Prostate gland (tissue), 2 donors: Measurements from ENCODE around the gene PITPNB. TPM values are rescaled to one million over a fixed set of nuclear protein-coding genes. Genes with fewer than 3 reads are reported as not detected.
A peak's percentile ranks its signal among the peaks of the same experiment; 100 is the strongest.

ENCODE experiments used
- DNase-seq: peaks from one replicate; pipeline ENCODE4 v3.0.0-alpha.2; 2019; ENCODE audit warnings: low spot score
- H3K27ac ChIP-seq, 2 donors: fragments of 200-600 bp; sonication (generic); 2 replicates each; pipeline ENCODE4 v1.5.1; 2017 to 2019
- H3K27me3 ChIP-seq: fragments of 200-600 bp; sonication (generic); replicated peaks from 2 replicates; pipeline ENCODE4 v1.5.1; 2019; ENCODE audit not compliant: insufficient read depth
- H3K36me3 ChIP-seq, 2 donors: fragments of 200-600 bp; sonication (generic); 1 replicate in 1 of 2; 2 replicates in 1 of 2; pipeline versions ENCODE4 v1.5.1 to v1.8.1; 2017 to 2019
- H3K4me1 ChIP-seq: fragments of 200-600 bp; sonication (generic); replicated peaks from 2 replicates; pipeline ENCODE4 v1.5.1; 2019
- H3K4me3 ChIP-seq, 2 donors: fragments of 200-600 bp; sonication (generic); 2 replicates each; pipeline ENCODE4 v1.5.1; 2017 to 2019
- H3K9me3 ChIP-seq: fragments of 200-600 bp; sonication (generic); 2 replicates; pipeline ENCODE4 v1.5.1; 2017
- POLR2A ChIP-seq: fragments of 450-650 bp; IDR thresholded peaks from one replicate; pipeline ENCODE4 v1.6.1; 2016; ENCODE audit warnings: antibody characterized with exemption, mild to moderate bottlenecking
- POLR2AphosphoS5 ChIP-seq: sonication (generic); formaldehyde crosslinking; IDR thresholded peaks from one replicate; pipeline ENCODE4 v1.6.1; 2017; ENCODE audit warnings: antibody characterized with exemption
- WGBS: methylation state at CpG from one replicate; pipeline ENCODE4 v1.1.5; 2018; 5-methylcytosine and 5-hydroxymethylcytosine counted together
- intact Hi-C: fragments of 100-400 bp; cut with DNase I; formaldehyde crosslinking; loops from one replicate; pipeline ENCODE4 v1.14.2; 2022
- total RNA-seq, 2 donors: library from RNA; depleted of rRNA; stranded (reverse); fragments of >200 nt; gene quantifications; one replicate each; pipeline ENCODE4 v1.1.0, GENCODE V29; 2016
- TF ChIP-seq, protein P1 (sequence below), 4 experiments: fragments of 200-600 bp in 2 of 4; fragments of 450-650 bp in 2 of 4; sonication (generic) in 2 of 4; IDR thresholded peaks; 1 replicate in 3 of 4; 2 replicates in 1 of 4; pipeline ENCODE4 v1.5.1; 2016 to 2019; ENCODE audit warnings: antibody characterized with exemption in 4 of 4, mild to moderate bottlenecking in 2 of 4, moderate library complexity in 2 of 4

PITPNB gene
- total RNA-seq, 2 donors from 2014 or later, result 23.8 to 43.6 TPM

DNA sequence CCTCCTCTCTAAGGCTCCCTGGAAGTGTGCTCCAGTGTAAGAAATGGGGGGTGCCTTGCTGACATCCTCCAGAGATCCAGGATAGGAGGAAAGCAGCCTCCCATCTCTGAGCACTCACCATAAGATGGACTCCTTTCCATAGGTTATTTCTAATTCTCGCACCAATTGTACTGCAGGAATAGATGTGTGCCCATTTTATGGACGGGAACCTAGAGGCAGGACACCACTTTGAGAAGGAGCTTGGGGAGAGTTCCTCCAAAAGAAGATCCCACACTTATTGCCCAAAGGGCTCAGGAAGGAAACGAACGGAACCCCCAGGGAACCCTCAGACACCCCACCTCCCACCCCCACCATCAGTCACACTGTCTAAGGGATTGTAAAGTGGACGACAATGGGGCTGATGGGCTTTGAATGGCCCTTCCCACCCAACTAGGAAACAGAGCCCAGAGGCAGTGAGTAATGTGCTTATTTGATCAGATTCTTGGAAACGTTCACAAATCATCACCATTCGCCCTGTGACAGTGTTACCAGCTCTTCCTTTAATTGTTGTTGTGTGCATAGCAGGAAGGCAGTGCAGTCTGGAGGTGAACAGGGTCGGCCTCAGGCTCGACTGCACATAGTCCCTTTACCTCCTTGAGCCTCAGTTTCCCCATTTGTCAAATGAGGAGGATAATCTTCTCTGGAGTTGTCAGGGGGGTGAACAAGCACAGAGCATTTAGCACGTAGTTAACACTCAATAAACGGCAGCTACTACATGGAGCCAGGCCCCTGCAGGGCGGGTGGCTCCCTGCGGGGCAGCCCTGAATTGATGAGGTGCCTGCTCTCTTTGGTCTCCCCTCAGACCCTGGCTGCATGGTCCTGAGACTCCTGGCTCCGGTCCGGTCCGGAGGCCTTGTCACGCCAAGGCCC, 109.1 kb downstream of the PITPNB start:
- Histone ChIP-seq H3K4me3 (no peak overlapping the region), H3K27ac (peak overlapping the region in 1 of 2 donors; percentile 58), H3K4me1 (peaks cover 4% of the 10 kb centered on the region), H3K27me3 (no peaks in the 10 kb centered on the region), H3K36me3 (no peaks in the 10 kb centered on the region), H3K9me3 (no peaks in the 10 kb centered on the region)
- TF ChIP-seq POLR2AphosphoS5 (no peak), POLR2A (no peak)
- TF ChIP-seq, protein P1, sequence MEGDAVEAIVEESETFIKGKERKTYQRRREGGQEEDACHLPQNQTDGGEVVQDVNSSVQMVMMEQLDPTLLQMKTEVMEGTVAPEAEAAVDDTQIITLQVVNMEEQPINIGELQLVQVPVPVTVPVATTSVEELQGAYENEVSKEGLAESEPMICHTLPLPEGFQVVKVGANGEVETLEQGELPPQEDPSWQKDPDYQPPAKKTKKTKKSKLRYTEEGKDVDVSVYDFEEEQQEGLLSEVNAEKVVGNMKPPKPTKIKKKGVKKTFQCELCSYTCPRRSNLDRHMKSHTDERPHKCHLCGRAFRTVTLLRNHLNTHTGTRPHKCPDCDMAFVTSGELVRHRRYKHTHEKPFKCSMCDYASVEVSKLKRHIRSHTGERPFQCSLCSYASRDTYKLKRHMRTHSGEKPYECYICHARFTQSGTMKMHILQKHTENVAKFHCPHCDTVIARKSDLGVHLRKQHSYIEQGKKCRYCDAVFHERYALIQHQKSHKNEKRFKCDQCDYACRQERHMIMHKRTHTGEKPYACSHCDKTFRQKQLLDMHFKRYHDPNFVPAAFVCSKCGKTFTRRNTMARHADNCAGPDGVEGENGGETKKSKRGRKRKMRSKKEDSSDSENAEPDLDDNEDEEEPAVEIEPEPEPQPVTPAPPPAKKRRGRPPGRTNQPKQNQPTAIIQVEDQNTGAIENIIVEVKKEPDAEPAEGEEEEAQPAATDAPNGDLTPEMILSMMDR (IDR thresholded peaks at IDR 0.05), result no peak
- intact Hi-C loops, result loop anchor here (10.0 kb wide), 1 partner anchor 1135 kb away; no protein-coding TSS in a partner anchor
- WGBS, result 47% methylated on average over 17 of the region's 17 CpGs
- no peak for DNase-seq

DNA sequence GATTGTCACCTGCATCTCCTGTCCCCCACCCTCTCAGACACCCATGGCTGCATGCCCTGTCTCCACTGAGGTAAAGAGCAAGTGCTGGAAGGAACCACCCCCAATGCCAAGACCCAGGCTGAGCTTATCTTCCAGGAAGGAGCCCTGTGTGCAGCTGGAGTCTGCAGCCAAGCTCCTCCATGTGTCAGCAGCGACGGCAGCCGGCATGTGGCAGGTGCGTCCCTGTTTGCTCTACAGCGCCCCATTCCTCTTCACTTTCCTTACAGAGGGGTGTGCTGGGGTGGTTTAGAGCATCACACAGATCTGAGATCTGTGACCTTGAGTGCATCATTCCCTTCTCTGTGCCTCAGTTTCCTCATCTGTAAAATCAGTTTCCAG, 109.8 kb downstream of the PITPNB start:
- TF ChIP-seq POLR2A (no peak), POLR2AphosphoS5 (no peak)
- TF ChIP-seq, protein P1 (IDR thresholded peaks at IDR 0.05), result no peak
- 65% methylated on average over 5 of the region's 5 CpGs for WGBS
- peaks cover 4% of the 10 kb centered on the region for H3K4me1 ChIP-seq
- intact Hi-C loops, result loop anchor here (10.0 kb wide), 1 partner anchor 1134 kb away; no protein-coding TSS in a partner anchor
- H3K27me3 ChIP-seq, result no peaks in the 10 kb centered on the region
- no peaks in the 10 kb centered on the region for H3K9me3 ChIP-seq
- H3K27ac ChIP-seq, result no peak overlapping the region
- no peaks in the 10 kb centered on the region for H3K36me3 ChIP-seq
- no peak for DNase-seq
- H3K4me3 ChIP-seq, result no peak overlapping the region

DNA sequence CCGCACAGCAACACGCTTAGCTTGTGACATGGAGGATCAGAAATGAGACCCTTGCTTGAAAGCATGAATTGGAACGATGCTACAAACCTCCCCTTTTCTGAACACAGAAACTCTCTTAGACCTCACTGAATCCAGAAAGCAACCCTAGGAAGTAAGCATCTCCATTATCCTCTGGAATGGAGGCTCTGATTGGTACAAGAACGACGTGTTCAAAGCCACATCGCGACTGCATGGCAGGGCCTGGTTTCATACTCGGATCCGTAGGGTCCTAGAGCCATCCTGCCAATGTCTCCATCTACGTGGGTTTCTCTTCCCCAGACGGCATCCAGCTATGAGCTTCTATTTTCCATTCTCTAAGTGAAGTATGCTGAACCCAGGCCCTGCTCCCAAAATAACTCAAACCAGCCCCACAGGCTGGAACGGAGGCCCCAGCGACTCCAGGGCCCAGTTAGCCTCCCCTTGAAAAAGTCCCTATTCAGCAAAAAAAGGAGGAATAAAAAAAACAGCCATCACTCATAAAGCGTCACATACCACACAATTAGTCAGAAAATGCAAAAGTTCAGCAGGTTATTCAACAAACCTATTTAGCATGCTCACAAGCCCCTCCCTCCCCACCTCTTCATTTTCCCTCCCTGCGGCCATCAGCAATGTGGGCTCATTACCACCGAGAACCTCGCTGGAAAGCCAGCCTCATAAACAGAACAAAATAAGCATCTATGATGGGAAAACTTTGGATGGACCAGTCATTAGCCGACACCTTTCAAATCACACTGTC, 110.4 kb downstream of the PITPNB start:
- Histone ChIP-seq H3K4me3 (no peak overlapping the region), H3K36me3 (no peaks in the 10 kb centered on the region), H3K4me1 (peaks cover 4% of the 10 kb centered on the region), H3K9me3 (no peaks in the 10 kb centered on the region), H3K27me3 (no peaks in the 10 kb centered on the region), H3K27ac (no peak overlapping the region)
- 88% methylated on average over 18 of the region's 18 CpGs for WGBS
- TF ChIP-seq POLR2A (no peak), POLR2AphosphoS5 (no peak)
- TF ChIP-seq, protein P1 (IDR thresholded peaks at IDR 0.05), result no peak
- intact Hi-C loops, result loop anchor here (10.0 kb wide), 1 partner anchor 1134 kb away; no protein-coding TSS in a partner anchor
- DNase-seq, result no peak

DNA sequence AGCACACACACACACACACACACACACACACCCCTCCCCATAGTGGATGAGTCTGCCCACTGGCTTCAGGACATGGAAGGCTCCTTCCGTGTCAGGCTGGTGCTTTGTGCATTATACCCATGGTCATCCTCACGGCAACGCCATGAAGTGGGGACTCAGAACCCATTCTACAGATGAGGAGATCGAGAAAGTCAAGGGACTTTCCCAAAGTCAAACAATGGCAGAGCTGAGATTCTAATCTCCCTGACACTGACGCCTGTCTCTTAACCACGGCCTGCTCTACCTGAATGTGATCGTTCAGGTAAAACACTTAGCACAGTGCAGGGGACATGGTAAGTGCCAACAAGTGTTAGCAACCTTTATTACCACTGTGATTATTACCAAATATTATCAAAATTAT, 113.2 kb downstream of the PITPNB start:
- Histone ChIP-seq H3K36me3 (no peaks in the 10 kb centered on the region), H3K4me3 (no peak overlapping the region), H3K27ac (no peak overlapping the region), H3K27me3 (no peaks in the 10 kb centered on the region), H3K4me1 (peaks cover 4% of the 10 kb centered on the region), H3K9me3 (no peaks in the 10 kb centered on the region)
- DNase-seq, result no peak
- WGBS, result 81% methylated on average over 7 of the region's 7 CpGs
- intact Hi-C loops, result loop anchor here (10.0 kb wide), 1 partner anchor 1131 kb away; no protein-coding TSS in a partner anchor
- TF ChIP-seq POLR2AphosphoS5 (no peak), POLR2A (no peak)
- TF ChIP-seq, protein P1 (IDR thresholded peaks at IDR 0.05), result no peak
